Trophoblast cell (in vitro differentiated cells and primary cell): Measurements from ENCODE around the gene PSMB10.

Experiments
- DNase-seq, 2 donors: peaks; one replicate each; pipeline ENCODE4 v3.0.0-alpha.2; 2016
- H2AFZ ChIP-seq: 2 replicates; pipeline ENCODE4 v1.6.1; 2013; ENCODE audit warnings: low read length, moderate library complexity, mild to moderate bottlenecking; ENCODE audit not compliant: insufficient read depth, poor library complexity
- H2AK5ac ChIP-seq: 2 replicates; pipeline ENCODE4 v1.6.1; 2013; ENCODE audit warnings: mild to moderate bottlenecking, low read length
- H2BK120ac ChIP-seq: 2 replicates; pipeline ENCODE4 v1.6.1; 2013; ENCODE audit warnings: low read length, mild to moderate bottlenecking, moderate library complexity; ENCODE audit not compliant: insufficient read depth, poor library complexity
- H2BK12ac ChIP-seq: 2 replicates; pipeline ENCODE4 v1.6.1; 2013; ENCODE audit warnings: mild to moderate bottlenecking, low read length, moderate library complexity
- H2BK5ac ChIP-seq: 2 replicates; pipeline ENCODE4 v1.6.1; 2013; ENCODE audit warnings: low read length, low read depth, moderate library complexity, mild to moderate bottlenecking; ENCODE audit not compliant: poor library complexity
- H3K14ac ChIP-seq: 2 replicates; pipeline ENCODE4 v1.6.1; 2013; ENCODE audit warnings: mild to moderate bottlenecking, low read length
- H3K18ac ChIP-seq: 2 replicates; pipeline ENCODE4 v1.6.1; 2013; ENCODE audit warnings: mild to moderate bottlenecking, low read length
- H3K23ac ChIP-seq: 2 replicates; pipeline ENCODE4 v1.6.1; 2013; ENCODE audit warnings: low read length
- H3K27ac ChIP-seq: 2 replicates; pipeline ENCODE4 v1.5.1; 2013; ENCODE audit warnings: low read depth, mild to moderate bottlenecking, inconsistent platforms, low read length, moderate library complexity
- H3K27me3 ChIP-seq: 2 replicates; pipeline ENCODE4 v1.6.1; 2013; ENCODE audit warnings: inconsistent platforms, mild to moderate bottlenecking, low read length, moderate library complexity; ENCODE audit not compliant: insufficient read depth
- H3K36me3 ChIP-seq, 2 experiments: 1 replicate in 1 of 2; 2 replicates in 1 of 2; pipeline ENCODE4 v1.6.1; 2013; ENCODE audit warnings: low read length in 2 of 2, mild to moderate bottlenecking in 2 of 2, moderate library complexity in 1 of 2; ENCODE audit not compliant: insufficient read depth in 2 of 2, control insufficient read depth in 1 of 2
- H3K4ac ChIP-seq: 2 replicates; pipeline ENCODE4 v1.6.1; 2013; ENCODE audit warnings: low read depth, mild to moderate bottlenecking, low read length, moderate library complexity
- H3K4me1 ChIP-seq, 2 experiments: 1 replicate in 1 of 2; 2 replicates in 1 of 2; pipeline ENCODE4 v1.6.1; 2013; ENCODE audit warnings: low read length in 2 of 2, mild to moderate bottlenecking in 2 of 2, moderate library complexity in 1 of 2; ENCODE audit not compliant: insufficient read depth in 2 of 2, control insufficient read depth in 1 of 2
- H3K4me2 ChIP-seq: 2 replicates; pipeline ENCODE4 v1.6.1; 2013; ENCODE audit warnings: inconsistent platforms, mild to moderate bottlenecking, low read length, moderate library complexity
- H3K4me3 ChIP-seq: 2 replicates; pipeline ENCODE4 v1.5.1; 2013; ENCODE audit warnings: mild to moderate bottlenecking, low read depth, low read length, inconsistent platforms
- H3K79me1 ChIP-seq: one replicate; pipeline ENCODE4 v1.6.1; 2013; ENCODE audit warnings: low read length
- H3K79me2 ChIP-seq: 2 replicates; pipeline ENCODE4 v1.6.1; 2013; ENCODE audit warnings: low read length, mild to moderate bottlenecking; ENCODE audit not compliant: control insufficient read depth, insufficient read depth, poor library complexity
- H3K9ac ChIP-seq: 2 replicates; pipeline ENCODE4 v1.6.1; 2013; ENCODE audit warnings: mild to moderate bottlenecking, low read length
- H3K9me3 ChIP-seq: 2 replicates; pipeline ENCODE4 v1.6.1; 2013; ENCODE audit warnings: low read depth, mild to moderate bottlenecking, control low read depth, inconsistent platforms, low read length; ENCODE audit not compliant: insufficient read depth
- H4K12ac ChIP-seq: 2 replicates; pipeline ENCODE4 v1.6.1; 2013; ENCODE audit warnings: low read depth, mild to moderate bottlenecking, low read length, moderate library complexity
- H4K8ac ChIP-seq: 2 replicates; pipeline ENCODE4 v1.6.1; 2013; ENCODE audit warnings: low read depth, mild to moderate bottlenecking, low read length, moderate library complexity
- H4K91ac ChIP-seq: one replicate; pipeline ENCODE4 v1.6.1; 2013; ENCODE audit warnings: low read depth, mild to moderate bottlenecking, low read length, moderate library complexity
- WGBS: extraction: QIAGEN DNeasy Blood & Tissue Kit; methylation state at CpG from one replicate; pipeline ENCODE4 v1.1.7; 2013; ENCODE audit warnings: missing lambda C conversion rate; ENCODE audit not compliant: insufficient read length, insufficient coverage; ENCODE audit errors: extremely low coverage; 5-methylcytosine and 5-hydroxymethylcytosine counted together

Gene PSMB10

GRCh38 chr16:67961551-67961957 lies 24.9 kb upstream of the PSMB10 start:
- Histone ChIP-seq H3K23ac (no peak overlapping the region), H3K9ac (no peak overlapping the region), H4K12ac (no peak overlapping the region), H3K4me3 (no peak overlapping the region), H3K18ac (peak overlapping the region; percentile 9), H2BK5ac (no peak overlapping the region), H4K8ac (no peak overlapping the region), H3K4me2 (no peak overlapping the region), H3K79me1 (peaks cover 13% of the 10 kb centered on the region), H3K79me2 (peaks cover 11% of the 10 kb centered on the region), H2BK120ac (no peak overlapping the region), H3K27ac (no peak overlapping the region), H3K14ac (no peak overlapping the region), H2BK12ac (no peak overlapping the region), H3K9me3 (peaks cover 2% of the 10 kb centered on the region), H3K4ac (no peak overlapping the region), H3K4me1 (peaks cover 16% of the 10 kb centered on the region in 2 experiments), H2AFZ (no peak overlapping the region), H2AK5ac (no peak overlapping the region), H3K27me3 (no peaks in the 10 kb centered on the region), H4K91ac (no peak overlapping the region), H3K36me3 (peaks cover 73 to 82% of the 10 kb centered on the region in 2 experiments)
- no peak for DNase-seq
- WGBS = no CpG with 5 or more reads among the region's 13 CpGs

GRCh38 chr16:67959536-67960329 lies 23.1 kb upstream of the PSMB10 start:
- Histone ChIP-seq H3K23ac (no peak overlapping the region), H3K18ac (peak overlapping the region; percentile 51), H3K36me3 (peaks cover 82 to 88% of the 10 kb centered on the region in 2 experiments), H3K79me1 (peaks cover 2% of the 10 kb centered on the region), H3K9ac (no peak overlapping the region), H3K14ac (no peak overlapping the region), H4K8ac (no peak overlapping the region), H4K12ac (no peak overlapping the region), H3K4me3 (no peak overlapping the region), H4K91ac (no peak overlapping the region), H3K27ac (no peak overlapping the region), H2BK12ac (no peak overlapping the region), H3K4me2 (no peak overlapping the region), H2AFZ (no peak overlapping the region), H3K9me3 (peaks cover 4% of the 10 kb centered on the region), H3K4ac (no peak overlapping the region), H3K79me2 (peaks cover 3% of the 10 kb centered on the region), H2BK5ac (no peak overlapping the region), H2BK120ac (no peak overlapping the region), H2AK5ac (no peak overlapping the region), H3K27me3 (no peaks in the 10 kb centered on the region), H3K4me1 (peaks cover 5% of the 10 kb centered on the region in 2 experiments)
- WGBS = no CpG with 5 or more reads among the region's 11 CpGs
- DNase-seq = no peak

GRCh38 chr16:67957622-67958021 lies 21.0 kb upstream of the PSMB10 start:
- H3K27me3 ChIP-seq = no peaks in the 10 kb centered on the region
- H3K79me2 ChIP-seq = no peaks in the 10 kb centered on the region
- H3K14ac ChIP-seq = no peak overlapping the region
- peaks cover 79 to 84% of the 10 kb centered on the region in 2 experiments for H3K36me3 ChIP-seq
- no peak overlapping the region for H2BK5ac ChIP-seq
- H3K23ac ChIP-seq = no peak overlapping the region
- H2BK120ac ChIP-seq = no peak overlapping the region
- no CpG with 5 or more reads among the region's 9 CpGs for WGBS
- no peak overlapping the region for H3K27ac ChIP-seq
- H3K9me3 ChIP-seq = peaks cover 6% of the 10 kb centered on the region
- H3K79me1 ChIP-seq = no peaks in the 10 kb centered on the region
- no peak overlapping the region for H3K4me2 ChIP-seq
- H3K9ac ChIP-seq = no peak overlapping the region
- no peak overlapping the region for H4K12ac ChIP-seq
- H2AK5ac ChIP-seq = no peak overlapping the region
- no peak overlapping the region for H3K4ac ChIP-seq
- no peak overlapping the region for H3K4me3 ChIP-seq
- no peak overlapping the region for H2AFZ ChIP-seq
- no peaks in the 10 kb centered on the region for H3K4me1 ChIP-seq
- DNase-seq = no peak
- H4K8ac ChIP-seq = no peak overlapping the region
- no peak overlapping the region for H2BK12ac ChIP-seq
- H4K91ac ChIP-seq = no peak overlapping the region
- H3K18ac ChIP-seq = no peak overlapping the region

- no peak overlapping the region for H2BK5ac ChIP-seq
- no peaks in the 10 kb centered on the region for H3K27me3 ChIP-seq
- no peak overlapping the region for H3K27ac ChIP-seq
- H2AFZ ChIP-seq = no peak overlapping the region
- DNase-seq = no peak
- H2BK120ac ChIP-seq = no peak overlapping the region
- H3K4me1 ChIP-seq = no peaks in the 10 kb centered on the region
- no peak overlapping the region for H3K4ac ChIP-seq
- H3K9me3 ChIP-seq = peaks cover 4% of the 10 kb centered on the region
- no peak overlapping the region for H2BK12ac ChIP-seq
- no peak overlapping the region for H3K4me3 ChIP-seq
- H4K8ac ChIP-seq = no peak overlapping the region
- H3K36me3 ChIP-seq = peaks cover 80 to 83% of the 10 kb centered on the region in 2 experiments
- H3K14ac ChIP-seq = no peak overlapping the region
- no peak overlapping the region for H3K18ac ChIP-seq
- no peak overlapping the region for H4K12ac ChIP-seq
- no peaks in the 10 kb centered on the region for H3K79me2 ChIP-seq
- H2AK5ac ChIP-seq = no peak overlapping the region
- no peak overlapping the region for H3K9ac ChIP-seq
- H3K23ac ChIP-seq = no peak overlapping the region
- H3K4me2 ChIP-seq = no peak overlapping the region
- WGBS = no CpG with 5 or more reads among the region's 10 CpGs
- no peak overlapping the region for H4K91ac ChIP-seq
- no peaks in the 10 kb centered on the region for H3K79me1 ChIP-seq
Measured at GRCh38 chr16:67954421-67955196, 18.0 kb upstream of the PSMB10 start.
